GM12878 (cell line): ENCODE results near the gene FBLIM1. TPM values are rescaled to one million over a fixed set of nuclear protein-coding genes. Genes with fewer than 3 reads are reported as not detected.

Experiments
- ATAC-seq: fragments of 200-7000 bp; cut with Tn5 transposase; 3 replicates; pipeline ENCODE4 v1.9.1; 2020; ENCODE audit warnings: mild to moderate bottlenecking, moderate library complexity
- BruUV-seq: library from RNA; stranded (reverse); fragments of 400-500 nt; replicated peaks from 2 replicates; lab custom pipeline; 2021; lab: Mats Ljungman, UMichigan
- CTCF ChIA-PET: fragments of 300-600 bp; sonication (Branson Sonifier 250); formaldehyde crosslinking; extraction: SDS; loops from one replicate; lab custom pipeline; 2021; ENCODE audit warnings: inconsistent platforms; lab: Yijun Ruan, JAX
- POLR2A ChIA-PET: fragments of 350-600 bp; formaldehyde crosslinking; extraction: SDS; loops from one replicate; lab custom pipeline; 2021; ENCODE audit warnings: inconsistent platforms; lab: Charles Lee
- RAD21 ChIA-PET: fragments of 300-600 bp; sonication (Branson Sonifier 250); formaldehyde crosslinking; loops from one replicate; lab custom pipeline; 2023; ENCODE audit warnings: antibody characterized with exemption; ENCODE audit not compliant: unreplicated experiment; lab: Charles Lee
- SMC1A ChIA-PET: fragments of 300-600 bp; sonication (Branson Sonifier 250); formaldehyde crosslinking; loops from one replicate; lab custom pipeline; 2023; ENCODE audit not compliant: unreplicated experiment, uncharacterized antibody; lab: Charles Lee
- DNase-seq: peaks from one replicate; pipeline ENCODE4 v3.0.0-alpha.2; 2011; ENCODE audit warnings: low read depth, low spot score
- FAIRE-seq: peaks from 3 replicates; lab custom pipeline; 2011; peaks lifted over from hg19 to GRCh38; lab: Jason Lieb, UNC
- H2AFZ ChIP-seq: 2 replicates; pipeline ENCODE4 v1.6.0; 2011; ENCODE audit warnings: low read depth, low read length, control low read depth; ENCODE audit not compliant: control insufficient read depth
- H3K27ac ChIP-seq: 2 replicates; pipeline ENCODE4 v1.5.1; 2011; ENCODE audit warnings: control low read depth; ENCODE audit not compliant: control insufficient read depth, insufficient read depth
- H3K27me3 ChIP-seq, 2 experiments: replicated peaks in 1 of 2; 2 replicates each; pipeline versions ENCODE4 v1.6.0 to v1.6.1; 2011; ENCODE audit warnings: low read length in 1 of 2; ENCODE audit not compliant: control insufficient read depth in 2 of 2, insufficient read depth in 2 of 2
- H3K36me3 ChIP-seq, 2 experiments: 2 replicates each; pipeline ENCODE4 v1.5.1; 2011; ENCODE audit warnings: low read length in 1 of 2; ENCODE audit not compliant: control insufficient read depth in 2 of 2, insufficient read depth in 2 of 2
- H3K4me1 ChIP-seq: 2 replicates; pipeline ENCODE4 v1.6.1; 2011; ENCODE audit warnings: mild to moderate bottlenecking, low read length, moderate library complexity, mixed read lengths; ENCODE audit not compliant: control insufficient read depth, insufficient read depth
- H3K4me2 ChIP-seq: 2 replicates; pipeline ENCODE4 v1.6.0; 2011; ENCODE audit warnings: control low read depth; ENCODE audit not compliant: control insufficient read depth, insufficient read depth
- H3K4me3 ChIP-seq: fragments of 200-600 bp; sonication (generic); 2 replicates; pipeline ENCODE4 v1.5.1; 2016
- H3K79me2 ChIP-seq: 2 replicates; pipeline ENCODE4 v1.6.0; 2011; ENCODE audit warnings: low read length; ENCODE audit not compliant: control insufficient read depth, insufficient read depth
- H3K9ac ChIP-seq: 2 replicates; pipeline ENCODE4 v1.8.0; 2011; ENCODE audit warnings: low read length, control low read depth, mixed read lengths; ENCODE audit not compliant: control insufficient read depth, insufficient read depth
- H3K9me3 ChIP-seq: replicated peaks from 3 replicates; pipeline ENCODE4 v1.5.1; 2011; ENCODE audit warnings: mild to moderate bottlenecking, low read length; ENCODE audit not compliant: control insufficient read depth, insufficient read depth
- H4K20me1 ChIP-seq: 2 replicates; pipeline ENCODE4 v1.6.0; 2011; ENCODE audit not compliant: control insufficient read depth, insufficient read depth
- BRCA1 ChIP-seq: IDR thresholded peaks from 2 replicates; pipeline ENCODE4 v1.6.1; 2011; ENCODE audit warnings: low read depth, low read length, improper control_type of control experiment
- CBX3 ChIP-seq: fragments of 200-600 bp; sonication (generic); IDR thresholded peaks from 2 replicates; pipeline ENCODE4 v1.6.1; 2016; ENCODE audit warnings: low read depth, borderline replicate concordance
- HCFC1 ChIP-seq: fragments of 150-350 bp; IDR thresholded peaks from 2 replicates; pipeline ENCODE4 v1.6.1; 2014; ENCODE audit warnings: low read length
- KDM1A ChIP-seq: fragments of 200-600 bp; sonication (generic); IDR thresholded peaks from 2 replicates; pipeline ENCODE4 v1.6.1; 2016; ENCODE audit warnings: borderline replicate concordance
- NFIC ChIP-seq: IDR thresholded peaks from 2 replicates; pipeline ENCODE4 v1.6.1; 2012; ENCODE audit warnings: low read depth, mild to moderate bottlenecking, inconsistent platforms, low read length, moderate library complexity
- NRF1 ChIP-seq: conservative IDR thresholded peaks from 2 replicates; pipeline ENCODE4 v1.6.1; 2011; ENCODE audit warnings: mild to moderate bottlenecking, low read depth, low read length, improper control_type of control experiment
- PML ChIP-seq: IDR thresholded peaks from 2 replicates; pipeline ENCODE4 v1.6.1; 2012; ENCODE audit warnings: low read length, inconsistent platforms
- ZNF687 ChIP-seq: fragments of 450-650 bp; IDR thresholded peaks from 2 replicates; pipeline ENCODE4 v1.6.1; 2017; ENCODE audit warnings: mild to moderate bottlenecking, moderate library complexity
- WGBS: methylation state at CpG from one replicate; pipeline ENCODE4 v1.1.6; 2016; ENCODE audit warnings: low lambda C conversion rate; ENCODE audit not compliant: insufficient replicate concordance, insufficient coverage; ENCODE audit errors: missing lambda C conversion rate; 5-methylcytosine and 5-hydroxymethylcytosine counted together
- in situ Hi-C: fragments of 300-500 bp; cut with MboI; formaldehyde crosslinking; loops from 9 replicates; pipeline ENCODE4 v1.14.3; 2018; ENCODE audit warnings: mixed read lengths
- intact Hi-C: fragments of 100-400 bp; cut with micrococcal nuclease; formaldehyde crosslinking; loops from one replicate; pipeline ENCODE4 v1.14.2; 2022; ENCODE audit not compliant: unreplicated experiment
- polyA plus RNA-seq, 11 experiments: library from polyadenylated mRNA; depleted of rRNA in 4 of 11; unstranded in 6 of 11; stranded (reverse) in 5 of 11; fragments of >200 nt; fragmentation: Nextera tagmentation in 4 of 11; fragmentation: Illumina TruSeq in 1 of 11; extraction: Ambion mirVana in 4 of 11; extraction: Trizol in 1 of 11; gene quantifications; 1 replicate in 1 of 11; 2 replicates in 10 of 11; pipeline versions ENCODE4 v1.2.1 to v1.2.3, GENCODE V29; 2011 to 2016; ENCODE audit warnings: inconsistent platforms in 2 of 11, missing spikeins in 2 of 11, low read depth in 1 of 11
- total RNA-seq, 4 experiments: library from RNA; depleted of rRNA in 3 of 4; stranded (reverse); fragments of >200 nt in 3 of 4; fragmentation: Illumina TruSeq in 1 of 4; extraction: Trizol in 1 of 4; gene quantifications; 2 replicates each; pipeline versions ENCODE4 v1.2.1 to v1.2.3, GENCODE V29; 2013 to 2021

FBLIM1 gene
- total and polyA plus RNA-seq, 10 of the 15 experiments (the other 5 are each of a cell fraction or from before 2014, with no cell fraction given), result 0.03 to 0.13 TPM; not detected in 8

GRCh38 chr1:15734296-15734695, 24.3 kb upstream of the FBLIM1 start:
- peaks cover 4 to 15% of the 10 kb centered on the region in 2 experiments for H3K36me3 ChIP-seq
- ChIA-PET POLR2A (no interaction called here), CTCF (no interaction called here), RAD21 (no interaction called here), SMC1A (no interaction called here)
- H4K20me1 ChIP-seq, result no peaks in the 10 kb centered on the region
- H3K79me2 ChIP-seq, result no peaks in the 10 kb centered on the region
- H3K4me3 ChIP-seq, result no peak overlapping the region
- H3K27ac ChIP-seq, result no peak overlapping the region
- BruUV-seq, result no TSS peak
- no peaks in the 10 kb centered on the region for H3K4me1 ChIP-seq
- no peak for ATAC-seq
- TF ChIP-seq KDM1A (no peak), CBX3 (no peak), PML (no peak), HCFC1 (no peak), NFIC (no peak), ZNF687 (no peak), NRF1 (no peak), BRCA1 (no peak)
- H3K9me3 ChIP-seq, result no peaks in the 10 kb centered on the region
- no peak overlapping the region for H2AFZ ChIP-seq
- no peak for DNase-seq
- H3K9ac ChIP-seq, result no peak overlapping the region
- H3K27me3 ChIP-seq, result no peaks in the 10 kb centered on the region
- 89% methylated on average over 13 of the region's 13 CpGs for WGBS
- in situ Hi-C loops (no loop called here), intact Hi-C loops (loop anchor here (5.0 kb wide), 1 partner anchor 302 kb away; no protein-coding TSS in a partner anchor)
- H3K4me2 ChIP-seq, result no peak overlapping the region
- FAIRE-seq, result no peak
